Parathyroid adenoma (tissue), 2 donors: ENCODE measurements around the gene ARHGAP24.
"Not testable (repeated sequence)": the region's sequence is repeated elsewhere in the genome, so short reads cannot be mapped to it uniquely, and the experiment has no call there.

Experiments
- H2AFZ ChIP-seq: fragments of 300-600 bp; sonication (generic); one replicate; pipeline ENCODE4 v1.7.0; 2017; ENCODE audit warnings: antibody characterized with exemption, mild to moderate bottlenecking
- H3K27ac ChIP-seq: fragments of 300-600 bp; sonication (generic); one replicate; pipeline ENCODE4 v1.7.0; 2017
- H3K27me3 ChIP-seq: fragments of 300-600 bp; sonication (generic); one replicate; pipeline ENCODE4 v1.7.0; 2017; ENCODE audit warnings: low read length; ENCODE audit not compliant: control insufficient read depth, insufficient read depth
- H3K36me3 ChIP-seq: fragments of 300-600 bp; sonication (generic); one replicate; pipeline ENCODE4 v1.7.0; 2017; ENCODE audit warnings: low read length; ENCODE audit not compliant: control insufficient read depth, insufficient read depth
- H3K4me1 ChIP-seq: fragments of 300-600 bp; sonication (generic); one replicate; pipeline ENCODE4 v1.7.0; 2017; ENCODE audit warnings: control low read depth
- H3K4me2 ChIP-seq: fragments of 300-600 bp; sonication (generic); one replicate; pipeline ENCODE4 v1.7.0; 2017; ENCODE audit warnings: low read length
- H3K4me3 ChIP-seq: fragments of 300-600 bp; sonication (generic); one replicate; pipeline ENCODE4 v1.7.0; 2017; ENCODE audit warnings: low read depth, low read length
- H3K79me2 ChIP-seq: fragments of 300-600 bp; sonication (generic); one replicate; pipeline ENCODE4 v1.7.0; 2017; ENCODE audit warnings: control low read depth
- H3K9ac ChIP-seq: fragments of 300-600 bp; sonication (generic); one replicate; pipeline ENCODE4 v1.7.0; 2017; ENCODE audit warnings: mild to moderate bottlenecking
- H3K9me3 ChIP-seq: fragments of 300-600 bp; sonication (generic); one replicate; pipeline ENCODE4 v1.7.0; 2017; ENCODE audit warnings: low read length; ENCODE audit not compliant: control insufficient read depth
- TF ChIP-seq, protein P1 (sequence below): fragments of 300-600 bp; sonication (generic); IDR thresholded peaks from one replicate; pipeline ENCODE4 v1.7.0; 2017; ENCODE audit warnings: antibody characterized with exemption, mild to moderate bottlenecking
- donor health status: primary hyperparathyroidism.

Gene ARHGAP24

GRCh38 chr4:85500110-85500867, 25.3 kb downstream of the ARHGAP24 start:
- Histone ChIP-seq H3K27ac (no peak overlapping the region), H3K27me3 (no peaks in the 10 kb centered on the region), H3K4me2 (no peak overlapping the region), H2AFZ (no peak overlapping the region), H3K9me3 (no peaks in the 10 kb centered on the region), H3K9ac (no peak overlapping the region), H3K4me1 (no peaks in the 10 kb centered on the region), H3K4me3 (no peak overlapping the region), H3K36me3 (no peaks in the 10 kb centered on the region), H3K79me2 (no peaks in the 10 kb centered on the region)
- TF ChIP-seq, protein P1, sequence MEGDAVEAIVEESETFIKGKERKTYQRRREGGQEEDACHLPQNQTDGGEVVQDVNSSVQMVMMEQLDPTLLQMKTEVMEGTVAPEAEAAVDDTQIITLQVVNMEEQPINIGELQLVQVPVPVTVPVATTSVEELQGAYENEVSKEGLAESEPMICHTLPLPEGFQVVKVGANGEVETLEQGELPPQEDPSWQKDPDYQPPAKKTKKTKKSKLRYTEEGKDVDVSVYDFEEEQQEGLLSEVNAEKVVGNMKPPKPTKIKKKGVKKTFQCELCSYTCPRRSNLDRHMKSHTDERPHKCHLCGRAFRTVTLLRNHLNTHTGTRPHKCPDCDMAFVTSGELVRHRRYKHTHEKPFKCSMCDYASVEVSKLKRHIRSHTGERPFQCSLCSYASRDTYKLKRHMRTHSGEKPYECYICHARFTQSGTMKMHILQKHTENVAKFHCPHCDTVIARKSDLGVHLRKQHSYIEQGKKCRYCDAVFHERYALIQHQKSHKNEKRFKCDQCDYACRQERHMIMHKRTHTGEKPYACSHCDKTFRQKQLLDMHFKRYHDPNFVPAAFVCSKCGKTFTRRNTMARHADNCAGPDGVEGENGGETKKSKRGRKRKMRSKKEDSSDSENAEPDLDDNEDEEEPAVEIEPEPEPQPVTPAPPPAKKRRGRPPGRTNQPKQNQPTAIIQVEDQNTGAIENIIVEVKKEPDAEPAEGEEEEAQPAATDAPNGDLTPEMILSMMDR, result no peak

- H3K36me3 ChIP-seq, H3K4me1 ChIP-seq, H3K79me2 ChIP-seq, H3K4me2 ChIP-seq, H2AFZ ChIP-seq, H3K27ac ChIP-seq, H3K4me3 ChIP-seq, H3K9me3 ChIP-seq, H3K27me3 ChIP-seq, H3K9ac ChIP-seq: not testable (repeated sequence)
Measured at GRCh38 chr4:85501145-85501544, 26.2 kb downstream of the ARHGAP24 start.

DNA sequence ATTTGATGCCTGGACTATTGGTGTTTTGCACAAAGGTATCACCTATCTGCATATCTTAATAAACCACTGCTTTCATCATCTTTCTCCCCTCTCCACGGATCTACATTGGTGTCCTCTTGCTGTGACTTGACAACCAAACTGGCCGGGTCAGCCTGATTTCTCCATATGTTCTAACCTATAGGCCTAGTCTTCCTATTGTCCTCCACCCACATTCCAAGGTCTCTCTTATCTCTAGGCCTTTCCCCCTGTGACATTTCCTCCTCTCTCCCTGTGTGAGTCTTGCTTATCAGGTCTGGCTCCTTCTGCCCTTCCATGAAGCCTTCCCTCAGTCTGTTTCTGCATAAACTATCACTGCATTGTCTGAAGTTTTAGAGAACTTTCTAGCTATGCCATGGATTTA, 33.7 kb downstream of the ARHGAP24 start:
- Histone ChIP-seq H2AFZ (no peak overlapping the region), H3K27me3 (no peaks in the 10 kb centered on the region), H3K4me2 (no peak overlapping the region), H3K36me3 (no peaks in the 10 kb centered on the region), H3K9ac (no peak overlapping the region), H3K27ac (no peak overlapping the region), H3K79me2 (no peaks in the 10 kb centered on the region), H3K4me1 (no peaks in the 10 kb centered on the region), H3K9me3 (no peaks in the 10 kb centered on the region), H3K4me3 (no peak overlapping the region)
- TF ChIP-seq, protein P1, result no peak

GRCh38 chr4:85509882-85510631, 35.1 kb downstream of the ARHGAP24 start:
- Histone ChIP-seq H3K27me3 (no peaks in the 10 kb centered on the region), H3K9me3 (no peaks in the 10 kb centered on the region), H3K4me2 (no peak overlapping the region), H3K4me1 (no peaks in the 10 kb centered on the region), H3K27ac (no peak overlapping the region), H3K9ac (no peak overlapping the region), H2AFZ (no peak overlapping the region), H3K79me2 (no peaks in the 10 kb centered on the region), H3K36me3 (no peaks in the 10 kb centered on the region), H3K4me3 (no peak overlapping the region)
- TF ChIP-seq, protein P1, result no peak

- Histone ChIP-seq H3K4me3 (no peak overlapping the region), H3K4me1 (no peaks in the 10 kb centered on the region), H3K4me2 (no peak overlapping the region), H3K9me3 (no peaks in the 10 kb centered on the region), H3K36me3 (no peaks in the 10 kb centered on the region), H3K79me2 (no peaks in the 10 kb centered on the region), H3K27ac (no peak overlapping the region), H3K9ac (no peak overlapping the region), H2AFZ (no peak overlapping the region), H3K27me3 (no peaks in the 10 kb centered on the region)
- TF ChIP-seq, protein P1, result no peak
Measured at GRCh38 chr4:85510632-85510984, 35.7 kb downstream of the ARHGAP24 start.
